ENCODE results near the gene SYNJ2.

SYNJ2 gene

DNA sequence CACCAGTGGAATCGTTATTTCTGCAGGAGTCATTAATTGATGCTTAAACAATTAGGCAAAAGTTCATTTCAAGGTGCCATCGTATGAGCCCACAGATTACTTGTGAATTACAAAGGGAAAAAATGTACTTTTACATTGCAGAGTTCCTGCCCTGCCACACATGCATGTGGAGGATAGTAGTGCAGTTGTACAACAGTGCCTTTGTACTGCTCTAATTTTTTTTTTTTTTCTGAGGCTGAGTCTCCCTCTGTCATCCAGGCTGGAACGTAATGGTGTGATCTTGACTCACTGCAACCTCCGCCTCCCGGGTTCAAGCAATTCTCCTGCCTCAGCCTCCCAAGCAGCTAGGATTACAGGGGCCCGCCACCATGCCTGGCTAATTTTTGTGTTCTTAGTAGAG is 26.0 kb upstream of the SYNJ2 start:
- TF ChIP-seq, protein P1, sequence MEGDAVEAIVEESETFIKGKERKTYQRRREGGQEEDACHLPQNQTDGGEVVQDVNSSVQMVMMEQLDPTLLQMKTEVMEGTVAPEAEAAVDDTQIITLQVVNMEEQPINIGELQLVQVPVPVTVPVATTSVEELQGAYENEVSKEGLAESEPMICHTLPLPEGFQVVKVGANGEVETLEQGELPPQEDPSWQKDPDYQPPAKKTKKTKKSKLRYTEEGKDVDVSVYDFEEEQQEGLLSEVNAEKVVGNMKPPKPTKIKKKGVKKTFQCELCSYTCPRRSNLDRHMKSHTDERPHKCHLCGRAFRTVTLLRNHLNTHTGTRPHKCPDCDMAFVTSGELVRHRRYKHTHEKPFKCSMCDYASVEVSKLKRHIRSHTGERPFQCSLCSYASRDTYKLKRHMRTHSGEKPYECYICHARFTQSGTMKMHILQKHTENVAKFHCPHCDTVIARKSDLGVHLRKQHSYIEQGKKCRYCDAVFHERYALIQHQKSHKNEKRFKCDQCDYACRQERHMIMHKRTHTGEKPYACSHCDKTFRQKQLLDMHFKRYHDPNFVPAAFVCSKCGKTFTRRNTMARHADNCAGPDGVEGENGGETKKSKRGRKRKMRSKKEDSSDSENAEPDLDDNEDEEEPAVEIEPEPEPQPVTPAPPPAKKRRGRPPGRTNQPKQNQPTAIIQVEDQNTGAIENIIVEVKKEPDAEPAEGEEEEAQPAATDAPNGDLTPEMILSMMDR (IDR thresholded peaks at IDR 0.05; ENCODE audit: insufficient read depth, low read length, poor library complexity, severe bottlenecking) = no peak
- no peak for DNase-seq (ENCODE audit: extremely low read depth, insufficient read length)
- H3K4me3 ChIP-seq (replicated peaks; ENCODE audit: low read depth, low read length) = no peak overlapping the region
- H3K36me3 ChIP-seq (ENCODE audit: control insufficient read depth, insufficient read depth, low read length) = no peaks in the 10 kb centered on the region
- H3K27me3 ChIP-seq (replicated peaks; ENCODE audit: control insufficient read depth, insufficient read depth, low read length) = no peaks in the 10 kb centered on the region

GRCh38 chr6:157956171-157956730 is 25.4 kb upstream of the SYNJ2 start:
- Histone ChIP-seq H3K4me3 (replicated peaks; ENCODE audit: low read depth, low read length) (no peak overlapping the region), H3K36me3 (ENCODE audit: control insufficient read depth, insufficient read depth, low read length) (no peaks in the 10 kb centered on the region), H3K27me3 (replicated peaks; ENCODE audit: control insufficient read depth, insufficient read depth, low read length) (no peaks in the 10 kb centered on the region)
- TF ChIP-seq, protein P1 (IDR thresholded peaks at IDR 0.05; ENCODE audit: insufficient read depth, low read length, poor library complexity, severe bottlenecking) = no peak
- no peak for DNase-seq (ENCODE audit: extremely low read depth, insufficient read length)

DNA sequence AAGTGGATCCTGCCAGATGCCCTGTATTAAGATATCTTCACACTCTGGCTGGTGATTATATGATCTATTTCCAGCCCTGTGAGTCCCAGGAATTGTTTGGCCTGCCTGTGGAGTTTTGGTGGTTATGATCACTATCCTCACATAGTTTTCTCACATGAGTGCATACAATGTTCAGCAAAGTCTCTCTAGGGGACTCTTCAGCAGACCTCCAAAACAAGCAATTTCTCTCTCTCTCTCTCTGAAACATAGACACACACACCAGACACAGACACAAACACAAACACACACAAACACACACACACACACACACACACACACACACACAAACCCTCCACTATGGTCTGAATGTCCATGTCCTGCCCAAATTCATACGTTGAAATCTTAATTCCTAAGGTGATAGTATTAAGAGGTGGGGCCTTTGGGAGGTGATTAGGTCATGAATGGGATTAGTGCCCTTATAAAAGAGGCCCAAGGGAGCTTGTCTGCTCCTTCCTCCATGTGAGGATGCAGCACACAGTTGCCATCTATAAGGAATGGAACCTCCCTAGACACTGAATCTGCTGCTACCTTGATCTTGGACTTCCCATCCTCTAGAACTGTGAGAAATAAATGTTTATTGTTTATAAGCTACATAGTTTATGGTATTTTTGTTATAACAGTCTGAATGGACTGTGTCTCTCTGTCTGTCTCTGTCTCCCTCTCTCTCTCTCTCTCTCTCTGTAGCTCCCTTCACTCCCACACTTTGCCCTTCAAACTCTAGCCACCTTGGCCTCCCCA is 22.0 kb upstream of the SYNJ2 start:
- H3K27me3 ChIP-seq (replicated peaks; ENCODE audit: control insufficient read depth, insufficient read depth, low read length) = no peaks in the 10 kb centered on the region
- H3K4me3 ChIP-seq (replicated peaks; ENCODE audit: low read depth, low read length) = no peak overlapping the region
- no peak for DNase-seq (ENCODE audit: extremely low read depth, insufficient read length)
- TF ChIP-seq, protein P1 (IDR thresholded peaks at IDR 0.05; ENCODE audit: insufficient read depth, low read length, poor library complexity, severe bottlenecking) = no peak
- no peaks in the 10 kb centered on the region for H3K36me3 ChIP-seq (ENCODE audit: control insufficient read depth, insufficient read depth, low read length)

DNA sequence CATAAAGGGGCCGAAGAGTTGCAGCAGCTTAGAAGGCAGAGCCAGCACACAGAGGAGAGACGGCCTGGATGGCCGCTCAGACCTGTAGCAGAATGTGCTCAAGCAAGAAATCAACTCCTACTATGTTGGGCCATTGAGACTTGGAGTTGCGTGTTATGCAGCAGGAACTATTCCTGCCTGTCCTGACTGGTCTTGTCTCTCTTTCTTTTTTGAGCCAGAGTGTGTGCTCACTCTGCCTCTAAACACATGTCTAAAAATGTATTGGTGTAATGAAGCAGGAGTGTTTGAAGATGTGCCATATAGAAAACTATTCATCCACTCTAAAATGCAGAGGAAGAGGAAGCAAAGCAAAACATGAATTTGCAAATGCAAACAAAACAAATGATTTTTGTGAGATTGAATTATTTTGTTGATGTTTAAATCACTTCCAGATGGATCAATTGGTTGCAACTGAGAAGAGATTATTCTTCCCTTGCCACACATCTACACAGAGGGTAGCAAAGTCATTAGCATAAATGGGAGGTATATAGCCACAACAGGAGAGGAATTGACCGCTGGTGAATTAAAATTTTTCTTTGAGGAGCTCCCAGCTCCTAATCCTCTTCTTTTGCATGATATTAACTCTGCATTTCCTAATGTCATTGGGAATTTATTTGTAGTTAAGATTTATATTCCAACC is 20.4 kb upstream of the SYNJ2 start:
- DNase-seq (ENCODE audit: extremely low read depth, insufficient read length) = no peak
- Histone ChIP-seq H3K36me3 (ENCODE audit: control insufficient read depth, insufficient read depth, low read length) (no peaks in the 10 kb centered on the region), H3K4me3 (replicated peaks; ENCODE audit: low read depth, low read length) (no peak overlapping the region), H3K27me3 (replicated peaks; ENCODE audit: control insufficient read depth, insufficient read depth, low read length) (no peaks in the 10 kb centered on the region)
- TF ChIP-seq, protein P1 (IDR thresholded peaks at IDR 0.05; ENCODE audit: insufficient read depth, low read length, poor library complexity, severe bottlenecking) = no peak

DNA sequence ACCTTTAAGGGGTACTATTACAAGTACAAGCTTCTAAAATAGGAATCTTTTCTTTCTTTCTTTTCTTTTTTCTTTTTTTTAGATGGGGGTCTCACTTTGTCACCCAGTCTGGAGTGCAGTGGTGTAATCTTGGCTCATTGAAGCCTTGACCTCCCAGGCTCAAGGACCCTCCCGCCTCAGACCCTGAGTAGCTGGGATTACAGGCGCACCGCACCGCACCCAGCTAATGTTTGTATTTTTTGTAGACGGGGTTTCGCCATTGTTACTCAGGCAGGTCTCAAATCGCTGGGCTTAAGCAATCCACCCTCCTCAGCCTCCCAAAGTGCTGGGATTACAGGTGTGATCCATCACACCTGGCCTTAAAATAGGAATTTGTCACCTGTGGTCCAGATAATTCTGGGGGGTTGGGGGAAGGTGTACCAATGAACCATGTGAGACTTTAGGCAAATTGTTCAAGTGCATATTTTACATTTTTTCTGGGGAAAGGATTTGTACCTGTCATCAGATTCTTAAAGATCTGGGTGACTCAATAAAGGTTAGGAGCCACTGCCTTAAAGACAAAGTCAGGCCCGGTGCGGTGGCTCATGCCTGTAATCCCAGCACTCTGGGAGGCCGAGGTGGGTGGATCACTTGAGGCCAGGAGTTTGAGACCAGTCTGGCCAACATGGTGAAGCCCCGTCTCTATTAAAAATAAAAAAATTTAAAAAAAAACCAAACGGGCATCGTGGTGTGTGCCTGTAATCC is 19.7 kb upstream of the SYNJ2 start:
- no peaks in the 10 kb centered on the region for H3K27me3 ChIP-seq (replicated peaks; ENCODE audit: control insufficient read depth, insufficient read depth, low read length)
- H3K36me3 ChIP-seq (ENCODE audit: control insufficient read depth, insufficient read depth, low read length) = no peaks in the 10 kb centered on the region
- TF ChIP-seq, protein P1 (IDR thresholded peaks at IDR 0.05; ENCODE audit: insufficient read depth, low read length, poor library complexity, severe bottlenecking) = no peak
- no peak overlapping the region for H3K4me3 ChIP-seq (replicated peaks; ENCODE audit: low read depth, low read length)
- DNase-seq (ENCODE audit: extremely low read depth, insufficient read length) = no peak

Measured in GM06990 (cell line).